GM12891 (cell line): ENCODE measurements around the gene FOS.

Experiments
- DNase-seq: peaks from one replicate; pipeline ENCODE4 v3.0.0; 2011; ENCODE audit warnings: low spot score; ENCODE audit not compliant: insufficient read length
- FAIRE-seq: peaks from 2 replicates; lab custom pipeline; 2011; peaks lifted over from hg19 to GRCh38; lab: Jason Lieb, UNC
- PAX5 ChIP-seq: IDR thresholded peaks from 2 replicates; pipeline ENCODE4 v1.6.1; 2011; ENCODE audit warnings: low read length, moderate library complexity, mild to moderate bottlenecking; ENCODE audit not compliant: insufficient read depth, severe bottlenecking
- POLR2A ChIP-seq: IDR thresholded peaks from 2 replicates; pipeline ENCODE4 v1.6.1; 2011; ENCODE audit warnings: low read depth, low read length, control low read depth
- POLR2AphosphoS5 ChIP-seq: IDR thresholded peaks from 2 replicates; pipeline ENCODE4 v1.6.1; 2011; ENCODE audit warnings: low read depth, low read length, control low read depth
- POU2F2 ChIP-seq: IDR thresholded peaks from 2 replicates; pipeline ENCODE4 v1.6.1; 2011; ENCODE audit warnings: low read depth, mild to moderate bottlenecking, control low read depth, low read length, moderate library complexity
- SPI1 ChIP-seq: IDR thresholded peaks from 2 replicates; pipeline ENCODE4 v1.6.1; 2011; ENCODE audit warnings: low read depth, low read length, control low read depth
- TAF1 ChIP-seq: IDR thresholded peaks from 2 replicates; pipeline ENCODE4 v1.6.1; 2011; ENCODE audit warnings: low read depth, low read length, control low read depth

The FOS gene

GRCh38 chr14:75329369-75329768 is 50.7 kb downstream of the FOS start:
- FAIRE-seq (no peak), DNase-seq (no peak)
- no peak for TF ChIP-seq SPI1
- TF ChIP-seq POU2F2 = no peak
- no peak for TF ChIP-seq POLR2AphosphoS5
- no peak for TF ChIP-seq PAX5
- TF ChIP-seq TAF1 = no peak

- no peak for TF ChIP-seq POLR2AphosphoS5
- no peak for TF ChIP-seq SPI1
- no peak for TF ChIP-seq POU2F2
- TF ChIP-seq POLR2A = no peak
- no peak for TF ChIP-seq TAF1
- TF ChIP-seq PAX5 = no peak
- peak; percentile 20 for FAIRE-seq
- DNase-seq = no peak
These were observed 52.8 kb downstream of the FOS start for GRCh38 chr14:75331471-75331870.
